RCC 7860 (cell line): ENCODE results near the gene TCP11.
A peak's percentile ranks its signal among the peaks of the same experiment; 100 is the strongest.

Experiments used
- DNase-seq: peaks from one replicate; pipeline ENCODE4 v3.0.0-alpha.2; 2015; ENCODE audit warnings: low spot score
- FAIRE-seq: peaks from 2 replicates; lab custom pipeline; 2012; peaks lifted over from hg19 to GRCh38; lab: Jason Lieb, UNC

The TCP11 gene

GRCh38 chr6:35141007-35141655 is at the start of gene TCP11:
TSS of gene TCP11 (minus strand) at chr6:35141339. CDS start at chr6:35140870, 469 bp downstream.
- FAIRE-seq (no peak), DNase-seq (no peak)

GRCh38 chr6:35190306-35190705 is 49.2 kb upstream of the TCP11 start:
- FAIRE-seq, result no peak

GRCh38 chr6:35188886-35189285 is 47.7 kb upstream of the TCP11 start:
- FAIRE-seq (no peak), DNase-seq (no peak)

More at GRCh38 chr6:35190306-35190705, 49.2 kb upstream of the TCP11 start:
- DNase-seq, result no peak

GRCh38 chr6:35186571-35186970 is 45.4 kb upstream of the TCP11 start:
- DNase-seq (no peak), FAIRE-seq (no peak)

- FAIRE-seq (no peak), DNase-seq (no peak)
Observed at GRCh38 chr6:35185971-35186370, 44.8 kb upstream of the TCP11 start.

GRCh38 chr6:35185302-35185681 is 44.2 kb upstream of the TCP11 start:
- DNase-seq (peak; percentile 69), FAIRE-seq (no peak)

GRCh38 chr6:35184580-35185301 is 43.6 kb upstream of the TCP11 start:
- no peak for DNase-seq
- FAIRE-seq, result no peak

GRCh38 chr6:35183935-35184334 is 42.8 kb upstream of the TCP11 start:
- no peak for DNase-seq
- no peak for FAIRE-seq

- DNase-seq (no peak), FAIRE-seq (no peak)
Observed at GRCh38 chr6:35183281-35183680, 42.1 kb upstream of the TCP11 start.

GRCh38 chr6:35181933-35182612 is 40.9 kb upstream of the TCP11 start:
- FAIRE-seq (no peak), DNase-seq (peak; percentile 74)

GRCh38 chr6:35181308-35181932 is 40.3 kb upstream of the TCP11 start:
- FAIRE-seq, result no peak

GRCh38 chr6:35179901-35180535 is 38.9 kb upstream of the TCP11 start:
- FAIRE-seq, result no peak
- DNase-seq, result no peak

More at GRCh38 chr6:35181308-35181932, 40.3 kb upstream of the TCP11 start:
- DNase-seq, result peak; percentile 18

GRCh38 chr6:35178932-35179832 is 38.0 kb upstream of the TCP11 start:
- FAIRE-seq (no peak), DNase-seq (no peak)

- DNase-seq, result no peak
- no peak for FAIRE-seq
Observed at GRCh38 chr6:35178012-35178411, 36.9 kb upstream of the TCP11 start.

- FAIRE-seq, result no peak
- DNase-seq, result no peak
Observed at GRCh38 chr6:35177596-35177995, 36.5 kb upstream of the TCP11 start.

- DNase-seq (no peak), FAIRE-seq (no peak)
Observed at GRCh38 chr6:35177157-35177556, 36.0 kb upstream of the TCP11 start.

- DNase-seq (no peak), FAIRE-seq (no peak)
Observed at GRCh38 chr6:35176301-35177024, 35.3 kb upstream of the TCP11 start.

- DNase-seq (no peak), FAIRE-seq (no peak)
Observed at GRCh38 chr6:35174501-35174900, 33.4 kb upstream of the TCP11 start.

GRCh38 chr6:35174088-35174434 is 32.9 kb upstream of the TCP11 start:
- no peak for DNase-seq
- no peak for FAIRE-seq
